ENCODE results near the gene QPCT.

The QPCT gene

DNA sequence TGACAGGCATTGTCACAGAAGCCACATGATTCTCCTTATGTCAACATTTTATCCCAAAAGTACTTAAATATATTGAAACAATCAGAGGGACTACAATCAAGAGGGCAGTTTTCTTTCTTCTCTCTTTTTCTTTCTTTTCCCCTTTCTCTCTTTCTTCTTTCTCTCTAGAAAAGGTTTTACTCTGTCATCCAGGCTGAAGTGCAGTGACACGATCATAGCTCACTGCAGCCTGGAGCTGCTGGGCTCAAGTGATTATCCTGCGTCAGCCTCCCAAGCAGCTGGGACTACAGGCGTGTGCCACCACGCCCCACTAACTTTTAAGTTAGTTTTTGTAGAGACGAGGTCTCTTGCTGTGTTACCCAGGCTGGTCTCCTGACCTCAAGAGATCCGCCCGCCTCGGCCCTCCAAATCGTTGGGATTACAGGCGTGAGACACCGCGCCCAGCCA is 18.8 kb upstream of the QPCT start:
- DNase-seq = no peak

- DNase-seq = no peak
Observed at GRCh38 chr2:37326285-37326684, 18.1 kb upstream of the QPCT start.

GRCh38 chr2:37326866-37327634 is 17.4 kb upstream of the QPCT start:
- no peak for DNase-seq

- no peak for DNase-seq
Observed at GRCh38 chr2:37330681-37331080, 13.7 kb upstream of the QPCT start.

- DNase-seq = no peak
Observed at GRCh38 chr2:37332560-37332959, 11.9 kb upstream of the QPCT start.

GRCh38 chr2:37333256-37333655 is 11.2 kb upstream of the QPCT start:
- no peak for DNase-seq

DNA sequence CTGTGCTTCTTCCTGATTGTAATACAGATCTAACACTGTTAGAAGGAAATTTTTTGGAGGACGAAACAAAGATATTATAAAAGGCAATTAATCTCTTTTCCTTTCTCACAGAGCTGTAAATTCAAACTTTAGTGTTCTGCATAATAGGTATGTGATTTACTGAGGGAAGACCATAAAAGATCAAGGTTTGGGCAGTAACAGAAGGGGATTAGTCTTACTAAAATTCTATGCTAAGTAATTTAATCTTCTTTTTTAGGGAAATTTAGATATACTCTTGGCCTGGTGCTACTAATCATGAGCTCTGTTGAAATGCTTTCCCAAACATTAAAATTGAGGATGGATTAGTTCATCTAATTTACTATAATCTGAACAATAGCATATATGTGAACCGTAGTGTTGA is 8.8 kb upstream of the QPCT start:
- DNase-seq = no peak

GRCh38 chr2:37337620-37338280 is 6.7 kb upstream of the QPCT start:
- DNase-seq = no peak

DNA sequence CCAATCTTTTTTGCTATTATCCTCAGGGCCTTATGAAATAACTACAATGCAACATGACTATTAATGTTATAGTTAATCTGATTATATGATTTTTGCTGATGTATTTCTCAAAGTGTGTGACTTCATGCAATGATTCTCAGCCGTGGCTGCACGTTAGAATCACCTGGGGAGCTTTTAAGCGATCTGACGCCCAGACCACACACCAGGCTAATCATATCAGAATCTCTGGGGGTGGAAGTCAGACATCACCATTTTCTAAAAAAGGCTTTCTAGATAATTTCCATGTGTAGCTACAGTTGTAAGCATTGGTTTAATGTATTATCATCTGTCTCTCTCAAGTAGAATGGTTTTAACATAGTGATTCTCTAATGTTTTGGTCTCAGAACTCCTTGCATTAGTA is 5.5 kb upstream of the QPCT start:
- DNase-seq = no peak

GRCh38 chr2:37340637-37341036 is 3.8 kb upstream of the QPCT start:
- no peak for DNase-seq

DNA sequence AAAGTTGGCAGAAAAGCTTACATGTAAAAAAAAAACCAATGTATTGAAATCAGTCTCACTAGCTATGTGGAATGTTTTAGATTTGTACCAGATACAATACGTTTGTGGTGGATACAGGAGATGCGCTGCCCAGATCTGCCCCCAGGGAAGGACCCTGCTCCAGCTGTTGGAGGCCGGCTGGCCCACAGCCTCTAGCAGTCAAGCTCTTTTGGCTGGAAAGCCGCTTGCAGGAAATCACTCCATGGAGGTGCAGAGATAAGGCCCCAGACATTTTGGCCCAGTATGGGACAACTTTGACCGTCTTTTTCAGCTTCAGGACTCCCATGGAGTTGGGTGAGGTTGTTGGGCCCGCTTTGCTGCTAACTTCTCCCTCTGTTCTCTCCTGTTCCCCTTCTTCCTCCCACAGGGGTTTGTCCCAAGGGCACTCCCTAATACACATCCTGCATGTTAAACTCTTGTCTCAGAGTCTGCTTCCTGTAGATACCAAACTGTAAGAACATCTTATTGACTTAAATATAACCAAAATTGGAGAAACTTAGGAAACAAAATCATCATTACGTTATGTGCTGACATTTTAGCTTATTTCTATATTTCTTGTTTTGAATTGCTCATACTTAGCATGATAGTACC is 1.7 kb upstream of the QPCT start:
- no peak for DNase-seq

GRCh38 chr2:37343537-37344434 is 644 bp upstream of the QPCT start:
- no peak for DNase-seq

DNA sequence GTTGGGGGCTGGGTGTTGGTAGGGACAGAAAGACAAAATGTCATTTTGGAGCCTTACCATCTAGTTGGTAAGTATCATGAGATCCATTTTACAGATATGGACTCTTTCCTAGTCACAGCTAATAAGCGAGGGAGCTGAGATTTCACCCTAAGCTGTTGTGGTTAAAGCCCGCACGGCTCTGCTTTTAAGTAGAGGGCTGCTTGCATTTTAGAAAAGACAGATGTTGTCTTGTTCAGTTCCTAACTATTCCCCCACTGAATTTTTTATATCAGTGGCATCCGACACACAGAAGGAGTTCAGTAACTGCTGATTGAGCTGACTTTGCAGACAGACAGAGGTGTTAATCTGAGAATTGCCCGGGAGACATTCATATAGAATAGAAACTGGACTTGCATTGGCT is 3.7 kb downstream of the QPCT start:
- no peak for DNase-seq

DNA sequence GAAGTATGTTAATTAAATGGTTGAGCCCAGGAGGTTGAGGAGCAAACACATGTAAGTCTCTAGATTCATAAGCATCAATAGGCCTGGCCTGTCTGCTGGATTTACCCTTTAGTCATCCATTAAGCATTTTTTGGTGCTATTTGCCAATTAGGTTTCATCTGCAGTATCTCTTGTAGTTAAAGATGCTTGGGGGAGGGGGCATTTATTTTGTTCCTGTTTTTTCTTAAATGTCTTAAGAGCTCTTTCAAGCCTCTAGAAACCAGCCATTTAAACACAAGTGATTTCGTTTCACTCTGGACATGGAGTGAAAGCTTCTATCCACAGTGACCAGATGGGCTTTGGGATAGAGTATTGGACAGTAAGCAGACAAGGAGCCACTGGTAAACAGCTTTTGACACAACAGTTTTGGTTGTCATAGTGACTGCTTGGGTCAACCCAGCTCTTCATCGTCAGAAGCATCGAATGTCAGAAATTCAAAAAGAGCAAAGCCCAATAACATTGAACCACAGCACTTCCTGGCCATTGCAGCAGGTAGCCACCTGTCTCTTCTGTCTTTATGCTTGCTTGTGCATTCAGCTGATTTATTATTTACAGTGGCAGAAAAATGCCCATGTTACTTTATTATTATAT is 4.9 kb downstream of the QPCT start:
- DNase-seq = no peak

DNA sequence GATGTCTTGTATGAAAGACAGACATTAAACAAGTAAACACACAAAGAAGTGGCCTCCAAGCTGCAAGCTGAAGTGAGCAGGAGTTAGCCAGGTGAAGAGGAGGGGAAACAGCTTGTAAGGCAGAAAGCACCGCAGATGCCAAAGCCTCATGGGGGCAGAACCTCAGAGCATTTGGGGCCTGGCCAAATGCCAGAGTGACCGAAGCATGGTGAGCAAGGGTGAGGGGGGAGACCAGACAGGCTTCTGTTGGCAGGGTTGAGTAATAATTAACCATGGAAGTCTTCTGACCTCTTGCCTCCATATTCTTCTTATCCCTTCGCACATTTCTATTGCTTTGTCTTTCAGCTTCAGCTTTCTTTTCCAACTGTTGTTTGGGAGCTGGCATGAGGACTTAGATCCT is 5.6 kb downstream of the QPCT start:
- no peak for DNase-seq

DNA sequence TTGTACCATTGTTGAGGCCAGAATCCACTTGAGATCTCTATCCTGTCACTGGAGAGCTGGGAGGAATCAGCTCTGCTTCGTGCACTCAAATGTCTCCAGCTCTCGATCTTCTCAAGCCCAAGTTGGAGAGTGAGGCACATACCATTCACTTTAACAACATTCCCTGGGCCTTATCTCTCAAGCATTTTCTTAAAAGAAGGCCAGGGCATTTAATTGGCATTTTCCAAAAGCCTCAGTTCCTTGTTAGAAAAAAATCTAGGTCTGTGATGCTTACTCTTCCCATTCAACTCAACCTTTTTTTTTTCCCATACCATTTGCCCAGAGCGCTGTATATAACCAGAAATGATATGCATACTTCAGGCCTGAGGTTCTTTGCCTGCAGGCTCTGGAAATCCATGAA is 10.1 kb downstream of the QPCT start:
- DNase-seq = no peak

GRCh38 chr2:37355735-37356134 is 11.3 kb downstream of the QPCT start:
- DNase-seq = no peak

DNA sequence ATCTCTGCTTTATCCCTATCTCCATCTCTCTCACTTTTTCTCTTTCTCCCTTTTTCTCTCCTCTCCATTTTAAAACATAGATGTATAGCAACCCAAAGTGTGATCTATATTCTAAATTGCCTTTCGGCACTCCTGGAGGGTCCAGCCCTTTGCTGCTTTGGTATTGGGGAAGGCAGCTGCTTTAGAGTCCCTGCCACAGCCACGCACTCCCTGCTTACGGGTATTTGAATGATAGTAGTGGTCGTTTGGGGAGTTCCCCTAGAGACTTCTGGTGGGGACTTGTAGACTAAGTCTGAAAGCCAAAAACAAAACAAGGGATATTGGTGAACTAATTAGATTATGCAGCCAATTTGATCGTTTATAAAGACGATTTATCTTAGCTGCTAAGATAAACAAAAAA is 11.9 kb downstream of the QPCT start:
- no peak for DNase-seq

GRCh38 chr2:37357069-37357468 is 12.6 kb downstream of the QPCT start:
- DNase-seq = no peak

DNA sequence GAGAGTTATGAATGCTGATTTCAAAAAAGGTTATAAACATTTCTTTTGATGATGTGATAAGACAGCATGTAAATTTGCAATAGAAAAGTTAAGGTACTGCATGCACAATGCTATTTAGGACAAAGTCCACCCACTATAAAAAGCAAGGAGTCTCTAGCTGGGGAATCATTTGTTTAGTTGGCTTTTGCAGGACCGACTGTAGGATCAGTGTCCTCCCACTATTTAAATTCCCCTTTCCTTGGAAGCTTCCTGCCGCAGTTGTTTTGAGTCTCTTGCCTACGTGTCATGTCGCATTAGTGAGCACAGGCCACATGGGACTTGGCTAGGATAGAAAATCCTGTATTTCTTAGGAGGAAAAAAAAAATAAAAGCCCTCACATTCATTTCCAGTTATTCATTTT is 13.1 kb downstream of the QPCT start:
- no peak for DNase-seq

- no peak for DNase-seq
Observed at GRCh38 chr2:37358466-37358865, 14.0 kb downstream of the QPCT start.

- no peak for DNase-seq
Observed at GRCh38 chr2:37361216-37361815, 16.9 kb downstream of the QPCT start.

Measured in CD4-positive, alpha-beta T cell treated with Interleukin-10 for 1 hour (primary cell).